HG03565 (cell line): ENCODE data around the gene FAM83B.

Experiments used
- ATAC-seq: cut with Tn5 transposase; IDR thresholded peaks from one replicate; pipeline ENCODE4 v1.9.1; 2021; ENCODE audit warnings: mild to moderate bottlenecking, moderate library complexity; ENCODE audit not compliant: unreplicated experiment

FAM83B gene

GRCh38 chr6:54896302-54896701 lies 49.7 kb downstream of the FAM83B start:
- ATAC-seq, result no peak

- ATAC-seq, result no peak
These were observed 51.1 kb downstream of the FAM83B start for GRCh38 chr6:54897462-54898189.

- no peak for ATAC-seq
These were observed 52.2 kb downstream of the FAM83B start for GRCh38 chr6:54898767-54899166.

GRCh38 chr6:54899442-54899841 lies 52.9 kb downstream of the FAM83B start:
- no peak for ATAC-seq

- ATAC-seq, result no peak
These were observed 53.4 kb downstream of the FAM83B start for GRCh38 chr6:54899986-54900385.

- no peak for ATAC-seq
These were observed 54.1 kb downstream of the FAM83B start for GRCh38 chr6:54900666-54901065.

- ATAC-seq, result no peak
These were observed 57.3 kb downstream of the FAM83B start for GRCh38 chr6:54903884-54904283.

- ATAC-seq, result peak; percentile 57
These were observed 60.8 kb downstream of the FAM83B start for GRCh38 chr6:54907355-54907754.

- no peak for ATAC-seq
These were observed 62.6 kb downstream of the FAM83B start for GRCh38 chr6:54909184-54909583.

GRCh38 chr6:54910431-54910884 lies 63.9 kb downstream of the FAM83B start:
- no peak for ATAC-seq

- ATAC-seq, result no peak
These were observed 64.3 kb downstream of the FAM83B start for GRCh38 chr6:54910921-54911320.

GRCh38 chr6:54913211-54913610 lies 66.6 kb downstream of the FAM83B start:
- no peak for ATAC-seq

- no peak for ATAC-seq
These were observed 70.3 kb downstream of the FAM83B start for GRCh38 chr6:54916858-54917257.

GRCh38 chr6:54920628-54921027 lies 74.1 kb downstream of the FAM83B start:
- ATAC-seq, result no peak

GRCh38 chr6:54921891-54922290 lies 75.3 kb downstream of the FAM83B start:
- ATAC-seq, result no peak

GRCh38 chr6:54929245-54929909 lies 82.8 kb downstream of the FAM83B start:
- ATAC-seq, result no peak

GRCh38 chr6:54932622-54933021 lies 86.1 kb downstream of the FAM83B start:
- no peak for ATAC-seq

- no peak for ATAC-seq
These were observed 89.2 kb downstream of the FAM83B start for GRCh38 chr6:54935739-54936138.

- no peak for ATAC-seq
These were observed 90.8 kb downstream of the FAM83B start for GRCh38 chr6:54937371-54937770.

GRCh38 chr6:54957698-54958097 lies 111.1 kb downstream of the FAM83B start:
- ATAC-seq, result no peak

- ATAC-seq, result no peak
These were observed 111.9 kb downstream of the FAM83B start for GRCh38 chr6:54958446-54958845.

GRCh38 chr6:54959820-54960219 lies 113.2 kb downstream of the FAM83B start:
- ATAC-seq, result no peak
